HG03025 (cell line): Measurements from ENCODE around the gene RBFOX1.

ENCODE experiments used
- ATAC-seq: cut with Tn5 transposase; IDR thresholded peaks from one replicate; pipeline ENCODE4 v1.9.1; 2021; ENCODE audit warnings: mild to moderate bottlenecking, moderate library complexity; ENCODE audit not compliant: unreplicated experiment, low FRiP score

Gene RBFOX1

GRCh38 chr16:7332611-7333010, at the start of gene RBFOX1:
Gene RBFOX1 (plus strand): TSS chr16:7332845.
- no peak for ATAC-seq

GRCh38 chr16:7284780-7285179, 47.9 kb upstream of the RBFOX1 start:
- no peak for ATAC-seq

GRCh38 chr16:7285520-7285919, 47.1 kb upstream of the RBFOX1 start:
- no peak for ATAC-seq

GRCh38 chr16:7289299-7289698, 43.3 kb upstream of the RBFOX1 start:
- no peak for ATAC-seq

GRCh38 chr16:7290682-7291081, 42.0 kb upstream of the RBFOX1 start:
- no peak for ATAC-seq

- no peak for ATAC-seq
Measured at GRCh38 chr16:7294020-7294419, 38.6 kb upstream of the RBFOX1 start.

GRCh38 chr16:7303052-7303610, 29.5 kb upstream of the RBFOX1 start:
- no peak for ATAC-seq

GRCh38 chr16:7303660-7304200, 28.9 kb upstream of the RBFOX1 start:
- ATAC-seq = no peak

GRCh38 chr16:7304279-7304678, 28.4 kb upstream of the RBFOX1 start:
- no peak for ATAC-seq

GRCh38 chr16:7304958-7305357, 27.7 kb upstream of the RBFOX1 start:
- no peak for ATAC-seq

GRCh38 chr16:7313170-7313569, 19.5 kb upstream of the RBFOX1 start:
- ATAC-seq = no peak

- ATAC-seq = no peak
Measured at GRCh38 chr16:7314163-7314562, 18.5 kb upstream of the RBFOX1 start.

GRCh38 chr16:7315813-7316212, 16.8 kb upstream of the RBFOX1 start:
- no peak for ATAC-seq

GRCh38 chr16:7316281-7316888, 16.3 kb upstream of the RBFOX1 start:
- ATAC-seq = no peak

GRCh38 chr16:7317982-7318381, 14.7 kb upstream of the RBFOX1 start:
- no peak for ATAC-seq

GRCh38 chr16:7318686-7319085, 14.0 kb upstream of the RBFOX1 start:
- no peak for ATAC-seq

GRCh38 chr16:7319514-7319913, 13.1 kb upstream of the RBFOX1 start:
- no peak for ATAC-seq

GRCh38 chr16:7321661-7322060, 11.0 kb upstream of the RBFOX1 start:
- no peak for ATAC-seq

- ATAC-seq = no peak
Measured at GRCh38 chr16:7324321-7324720, 8.3 kb upstream of the RBFOX1 start.

- ATAC-seq = no peak
Measured at GRCh38 chr16:7325834-7326233, 6.8 kb upstream of the RBFOX1 start.

- ATAC-seq = no peak
Measured at GRCh38 chr16:7330709-7331108, 1.9 kb upstream of the RBFOX1 start.

- ATAC-seq = no peak
Measured at GRCh38 chr16:7331997-7332396, 648 bp upstream of the RBFOX1 start.
